HL-60 (cell line): ENCODE data around the gene BLM.
A peak's percentile ranks its signal among the peaks of the same experiment; 100 is the strongest.

Experiments
- DNase-seq, 2 experiments: peaks; one replicate each; pipeline ENCODE4 v3.0.0-alpha.2; 2010 to 2020; ENCODE audit warnings: low read depth in 1 of 2, low spot score in 1 of 2
- H3K27ac ChIP-seq: fragments of 250-450 bp; sonication (Bioruptor Pico); replicated peaks from 2 replicates; pipeline ENCODE4 v1.5.1; 2020; ENCODE audit warnings: mild to moderate bottlenecking, moderate library complexity
- H3K27me3 ChIP-seq: fragments of 250-450 bp; sonication (Bioruptor Pico); 2 replicates; pipeline ENCODE4 v1.5.1; 2021; ENCODE audit warnings: mild to moderate bottlenecking, moderate library complexity; ENCODE audit not compliant: insufficient read depth, poor library complexity, severe bottlenecking
- H3K4me3 ChIP-seq: replicated peaks from 2 replicates; pipeline ENCODE4 v1.5.1; 2011; ENCODE audit warnings: mild to moderate bottlenecking, control low read depth, low read length; ENCODE audit not compliant: insufficient read depth
- GABPA ChIP-seq: IDR thresholded peaks from 2 replicates; pipeline ENCODE4 v1.6.1; 2012; ENCODE audit warnings: low read depth
- POLR2AphosphoS5 ChIP-seq: IDR thresholded peaks from 2 replicates; pipeline ENCODE4 v1.6.1; 2012; ENCODE audit warnings: low read depth
- SPI1 ChIP-seq: IDR thresholded peaks from 2 replicates; pipeline ENCODE4 v1.6.1; 2012; ENCODE audit warnings: low read depth, mild to moderate bottlenecking, borderline replicate concordance
- TF ChIP-seq, protein P1 (sequence below): IDR thresholded peaks from 2 replicates; pipeline ENCODE4 v1.6.1; 2012; ENCODE audit warnings: low read depth; ENCODE audit not compliant: insufficient replicate concordance
- TF ChIP-seq, protein P2 (sequence below): IDR thresholded peaks from one replicate; pipeline ENCODE4 v1.5.1; 2011; ENCODE audit warnings: low read length, control low read depth, inconsistent platforms; ENCODE audit not compliant: insufficient read depth

BLM gene

DNA sequence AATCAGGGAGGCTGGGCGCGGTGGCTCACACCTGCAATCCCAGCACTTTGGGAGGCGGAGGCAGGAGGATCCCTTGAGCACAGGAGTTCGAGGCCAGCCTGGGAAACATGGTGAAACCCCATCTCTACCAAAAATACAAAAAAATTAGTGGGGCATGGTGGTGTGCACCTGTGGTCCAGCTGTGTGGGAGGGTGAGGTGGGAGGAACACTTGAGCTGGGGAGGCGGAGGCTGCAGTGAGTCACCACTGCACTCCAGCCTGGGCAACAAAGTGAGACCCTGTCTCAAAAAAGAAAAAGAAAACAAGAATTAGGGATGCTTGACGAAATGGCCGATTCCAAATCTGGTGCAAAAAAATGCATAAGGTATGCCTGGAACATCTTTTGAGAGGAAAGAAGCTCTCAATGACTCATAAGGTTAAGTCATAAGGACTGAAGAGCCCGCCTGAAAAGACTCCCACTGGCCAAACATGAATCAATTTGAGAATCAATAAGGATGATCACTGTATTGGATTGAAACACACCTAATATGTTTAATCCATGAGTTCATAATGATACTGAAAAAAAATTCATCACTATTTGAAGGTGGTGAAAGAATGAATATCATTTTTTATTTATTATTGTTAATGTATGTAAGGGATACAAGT is 27.7 kb downstream of the BLM start:
- Histone ChIP-seq H3K4me3 (no peak overlapping the region), H3K27me3 (no peaks in the 10 kb centered on the region), H3K27ac (no peak overlapping the region)
- TF ChIP-seq GABPA = no peak
- TF ChIP-seq, protein P1, sequence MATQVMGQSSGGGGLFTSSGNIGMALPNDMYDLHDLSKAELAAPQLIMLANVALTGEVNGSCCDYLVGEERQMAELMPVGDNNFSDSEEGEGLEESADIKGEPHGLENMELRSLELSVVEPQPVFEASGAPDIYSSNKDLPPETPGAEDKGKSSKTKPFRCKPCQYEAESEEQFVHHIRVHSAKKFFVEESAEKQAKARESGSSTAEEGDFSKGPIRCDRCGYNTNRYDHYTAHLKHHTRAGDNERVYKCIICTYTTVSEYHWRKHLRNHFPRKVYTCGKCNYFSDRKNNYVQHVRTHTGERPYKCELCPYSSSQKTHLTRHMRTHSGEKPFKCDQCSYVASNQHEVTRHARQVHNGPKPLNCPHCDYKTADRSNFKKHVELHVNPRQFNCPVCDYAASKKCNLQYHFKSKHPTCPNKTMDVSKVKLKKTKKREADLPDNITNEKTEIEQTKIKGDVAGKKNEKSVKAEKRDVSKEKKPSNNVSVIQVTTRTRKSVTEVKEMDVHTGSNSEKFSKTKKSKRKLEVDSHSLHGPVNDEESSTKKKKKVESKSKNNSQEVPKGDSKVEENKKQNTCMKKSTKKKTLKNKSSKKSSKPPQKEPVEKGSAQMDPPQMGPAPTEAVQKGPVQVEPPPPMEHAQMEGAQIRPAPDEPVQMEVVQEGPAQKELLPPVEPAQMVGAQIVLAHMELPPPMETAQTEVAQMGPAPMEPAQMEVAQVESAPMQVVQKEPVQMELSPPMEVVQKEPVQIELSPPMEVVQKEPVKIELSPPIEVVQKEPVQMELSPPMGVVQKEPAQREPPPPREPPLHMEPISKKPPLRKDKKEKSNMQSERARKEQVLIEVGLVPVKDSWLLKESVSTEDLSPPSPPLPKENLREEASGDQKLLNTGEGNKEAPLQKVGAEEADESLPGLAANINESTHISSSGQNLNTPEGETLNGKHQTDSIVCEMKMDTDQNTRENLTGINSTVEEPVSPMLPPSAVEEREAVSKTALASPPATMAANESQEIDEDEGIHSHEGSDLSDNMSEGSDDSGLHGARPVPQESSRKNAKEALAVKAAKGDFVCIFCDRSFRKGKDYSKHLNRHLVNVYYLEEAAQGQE = no peak
- no peak for TF ChIP-seq POLR2AphosphoS5
- TF ChIP-seq, protein P2, sequence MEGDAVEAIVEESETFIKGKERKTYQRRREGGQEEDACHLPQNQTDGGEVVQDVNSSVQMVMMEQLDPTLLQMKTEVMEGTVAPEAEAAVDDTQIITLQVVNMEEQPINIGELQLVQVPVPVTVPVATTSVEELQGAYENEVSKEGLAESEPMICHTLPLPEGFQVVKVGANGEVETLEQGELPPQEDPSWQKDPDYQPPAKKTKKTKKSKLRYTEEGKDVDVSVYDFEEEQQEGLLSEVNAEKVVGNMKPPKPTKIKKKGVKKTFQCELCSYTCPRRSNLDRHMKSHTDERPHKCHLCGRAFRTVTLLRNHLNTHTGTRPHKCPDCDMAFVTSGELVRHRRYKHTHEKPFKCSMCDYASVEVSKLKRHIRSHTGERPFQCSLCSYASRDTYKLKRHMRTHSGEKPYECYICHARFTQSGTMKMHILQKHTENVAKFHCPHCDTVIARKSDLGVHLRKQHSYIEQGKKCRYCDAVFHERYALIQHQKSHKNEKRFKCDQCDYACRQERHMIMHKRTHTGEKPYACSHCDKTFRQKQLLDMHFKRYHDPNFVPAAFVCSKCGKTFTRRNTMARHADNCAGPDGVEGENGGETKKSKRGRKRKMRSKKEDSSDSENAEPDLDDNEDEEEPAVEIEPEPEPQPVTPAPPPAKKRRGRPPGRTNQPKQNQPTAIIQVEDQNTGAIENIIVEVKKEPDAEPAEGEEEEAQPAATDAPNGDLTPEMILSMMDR = no peak
- TF ChIP-seq SPI1 = no peak
- DNase-seq = no peak

DNA sequence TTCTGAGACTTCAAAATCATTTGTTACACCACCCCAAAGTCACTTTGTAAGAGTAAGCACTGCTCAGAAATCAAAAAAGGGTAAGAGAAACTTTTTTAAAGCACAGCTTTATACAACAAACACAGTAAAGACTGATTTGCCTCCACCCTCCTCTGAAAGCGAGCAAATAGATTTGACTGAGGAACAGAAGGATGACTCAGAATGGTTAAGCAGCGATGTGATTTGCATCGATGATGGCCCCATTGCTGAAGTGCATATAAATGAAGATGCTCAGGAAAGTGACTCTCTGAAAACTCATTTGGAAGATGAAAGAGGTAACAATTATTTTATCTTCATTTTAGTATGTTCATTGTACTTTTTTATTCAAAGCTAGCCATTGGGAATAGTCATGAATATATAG is 32.6 kb downstream of the BLM start:
- DNase-seq = no peak
- Histone ChIP-seq H3K27ac (no peak overlapping the region), H3K4me3 (no peak overlapping the region), H3K27me3 (no peaks in the 10 kb centered on the region)
- TF ChIP-seq SPI1 (no peak), GABPA (no peak), POLR2AphosphoS5 (no peak)
- TF ChIP-seq, protein P1 = no peak
- TF ChIP-seq, protein P2 = no peak

DNA sequence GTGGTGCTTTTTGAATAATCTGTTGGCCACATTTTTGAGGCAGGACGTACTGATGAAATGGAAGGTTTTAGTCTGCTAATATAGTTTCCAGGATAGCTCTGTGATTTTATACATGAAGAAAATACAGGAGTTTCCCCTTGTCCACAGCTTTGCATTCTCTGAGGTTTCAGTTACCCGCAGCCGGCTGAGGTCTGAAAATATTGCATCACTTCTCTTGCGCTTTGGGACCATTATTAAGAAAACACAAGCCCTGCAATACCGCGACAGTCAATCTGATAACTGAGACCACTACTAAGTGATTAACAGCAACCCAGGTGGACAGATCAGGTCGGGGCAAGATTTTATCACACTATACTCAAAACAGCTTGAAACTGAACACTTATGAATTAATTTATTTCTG is 33.0 kb downstream of the BLM start:
- H3K4me3 ChIP-seq = no peak overlapping the region
- no peaks in the 10 kb centered on the region for H3K27me3 ChIP-seq
- peak; percentile 16 to 76 for DNase-seq
- TF ChIP-seq, protein P2 = no peak
- peak; percentile 49 for TF ChIP-seq POLR2AphosphoS5
- no peak overlapping the region for H3K27ac ChIP-seq

DNA sequence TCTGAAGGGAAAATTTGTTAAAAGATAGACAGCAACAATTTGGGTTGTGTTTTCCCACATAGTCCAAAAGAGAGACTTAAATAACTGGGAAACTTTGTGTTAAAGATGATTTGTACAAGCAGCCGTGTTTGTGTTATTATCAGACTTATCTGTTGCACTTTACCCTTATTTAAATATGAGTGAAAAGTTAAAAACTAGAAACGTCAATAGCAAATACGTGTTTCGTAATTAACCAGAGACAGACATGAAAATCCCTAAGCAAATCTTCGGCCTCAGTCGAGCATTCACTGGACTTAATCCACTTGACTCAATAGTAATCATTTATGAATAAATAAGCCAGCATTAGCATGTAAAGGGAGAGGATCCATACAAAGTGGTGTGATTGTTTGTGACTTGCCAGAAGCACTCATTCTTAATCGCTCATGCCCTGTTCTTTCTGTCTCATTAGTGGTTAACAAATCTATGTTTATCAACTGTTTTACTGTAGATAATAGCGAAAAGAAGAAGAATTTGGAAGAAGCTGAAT is 34.2 kb downstream of the BLM start:
- no peak for TF ChIP-seq SPI1
- TF ChIP-seq, protein P1 = no peak
- no peak for TF ChIP-seq POLR2AphosphoS5
- no peak for TF ChIP-seq GABPA
- Histone ChIP-seq H3K4me3 (no peak overlapping the region), H3K27ac (no peak overlapping the region), H3K27me3 (no peaks in the 10 kb centered on the region)
- DNase-seq = no peak
